Stimulated activated naive CD4-positive, alpha-beta T cell treated with Interleukin-2 at 50 U/mL for 16 hours (primary cell): ENCODE measurements around the gene ARFGAP1.

ENCODE experiments used
- DNase-seq: peaks from one replicate; lab custom pipeline; 2025; lab: John Stamatoyannopoulos, UW

ARFGAP1 gene

GRCh38 chr20:63280371-63280770 is 7.8 kb downstream of the ARFGAP1 start:
- no peak for DNase-seq

GRCh38 chr20:63280929-63281545 is 8.4 kb downstream of the ARFGAP1 start:
- no peak for DNase-seq

GRCh38 chr20:63281742-63282665 is 9.4 kb downstream of the ARFGAP1 start:
- DNase-seq = no peak

GRCh38 chr20:63282946-63283345 is 10.3 kb downstream of the ARFGAP1 start:
- no peak for DNase-seq

GRCh38 chr20:63283397-63284082 is 10.9 kb downstream of the ARFGAP1 start:
- DNase-seq = no peak

GRCh38 chr20:63284083-63284440 is 11.4 kb downstream of the ARFGAP1 start:
- DNase-seq = no peak

GRCh38 chr20:63284544-63284949 is 11.9 kb downstream of the ARFGAP1 start:
- DNase-seq = no peak

GRCh38 chr20:63284981-63285524 is 12.4 kb downstream of the ARFGAP1 start:
- DNase-seq = no peak

- no peak for DNase-seq
These were observed 13.3 kb downstream of the ARFGAP1 start for GRCh38 chr20:63285636-63286615.

GRCh38 chr20:63286781-63287696 is 14.4 kb downstream of the ARFGAP1 start:
- no peak for DNase-seq

GRCh38 chr20:63287697-63288580 is 15.3 kb downstream of the ARFGAP1 start:
- DNase-seq = no peak

- DNase-seq = no peak
These were observed 16.1 kb downstream of the ARFGAP1 start for GRCh38 chr20:63288581-63289251.

- DNase-seq = no peak
These were observed 16.9 kb downstream of the ARFGAP1 start for GRCh38 chr20:63289311-63290135.

GRCh38 chr20:63290136-63290676 is 17.6 kb downstream of the ARFGAP1 start:
- no peak for DNase-seq

GRCh38 chr20:63290677-63291472 is 18.3 kb downstream of the ARFGAP1 start:
- DNase-seq = peak; percentile 36

GRCh38 chr20:63291811-63292210 is 19.2 kb downstream of the ARFGAP1 start:
- no peak for DNase-seq

- no peak for DNase-seq
These were observed 19.7 kb downstream of the ARFGAP1 start for GRCh38 chr20:63292292-63292701.
